Keratinocyte (primary cell): ENCODE results near the gene RELL1. TPM values are rescaled to one million over a fixed set of nuclear protein-coding genes. Genes with fewer than 3 reads are reported as not detected.

Source experiments
- DNase-seq: peaks from one replicate; pipeline ENCODE4 v3.0.0-alpha.2; 2011; ENCODE audit warnings: low read depth, missing footprints, low spot score
- FAIRE-seq: peaks from 2 replicates; lab custom pipeline; 2011; peaks lifted over from hg19 to GRCh38; lab: Jason Lieb, UNC
- H2AFZ ChIP-seq: 2 replicates; pipeline ENCODE4 v1.6.0; 2012; ENCODE audit warnings: low read length, control low read depth, inconsistent platforms; ENCODE audit not compliant: control insufficient read depth
- H3K27ac ChIP-seq: 2 replicates; pipeline ENCODE4 v1.5.1; 2011; ENCODE audit warnings: low read length; ENCODE audit not compliant: control insufficient read depth, insufficient read depth
- H3K27me3 ChIP-seq: 3 replicates; pipeline ENCODE4 v1.6.0; 2011; ENCODE audit warnings: low read length; ENCODE audit not compliant: control insufficient read depth, insufficient read depth; ENCODE audit errors: extremely low read depth
- H3K36me3 ChIP-seq, 2 experiments: 2 replicates in 1 of 2; 3 replicates in 1 of 2; pipeline ENCODE4 v1.5.1; 2011; ENCODE audit warnings: low read length in 2 of 2, mild to moderate bottlenecking in 1 of 2; ENCODE audit not compliant: control insufficient read depth in 2 of 2, insufficient read depth in 2 of 2; ENCODE audit errors: extremely low read depth in 1 of 2
- H3K4me1 ChIP-seq: 3 replicates; pipeline ENCODE4 v1.5.1; 2011; ENCODE audit warnings: low read length; ENCODE audit not compliant: control insufficient read depth, insufficient read depth; ENCODE audit errors: extremely low read depth
- H3K4me2 ChIP-seq: 3 replicates; pipeline ENCODE4 v1.6.0; 2011; ENCODE audit warnings: low read depth, low read length; ENCODE audit not compliant: control insufficient read depth, insufficient read depth; ENCODE audit errors: extremely low read depth
- H3K4me3 ChIP-seq, 3 experiments: fragments of 200-600 bp in 1 of 3; sonication (generic) in 1 of 3; 2 replicates in 2 of 3; 3 replicates in 1 of 3; pipeline ENCODE4 v1.5.1; 2011 to 2016; ENCODE audit warnings: low read length in 3 of 3, mild to moderate bottlenecking in 3 of 3, control low read depth in 2 of 3, inconsistent platforms in 1 of 3, low read depth in 1 of 3, mixed read lengths in 1 of 3, mixed run types in 1 of 3, moderate library complexity in 1 of 3; ENCODE audit not compliant: control insufficient read depth in 2 of 3, insufficient read depth in 2 of 3; ENCODE audit errors: extremely low read depth in 1 of 3
- H3K79me2 ChIP-seq: 2 replicates; pipeline ENCODE4 v1.6.0; 2012; ENCODE audit warnings: low read length; ENCODE audit not compliant: control insufficient read depth, insufficient read depth
- H3K9ac ChIP-seq: 3 replicates; pipeline ENCODE4 v1.6.0; 2011; ENCODE audit warnings: low read length; ENCODE audit not compliant: control insufficient read depth, insufficient read depth; ENCODE audit errors: extremely low read depth
- H3K9me1 ChIP-seq: 3 replicates; pipeline ENCODE4 v1.6.0; 2011; ENCODE audit warnings: low read length; ENCODE audit not compliant: control insufficient read depth, insufficient read depth; ENCODE audit errors: extremely low read depth
- H3K9me3 ChIP-seq: 2 replicates; pipeline ENCODE4 v1.5.1; 2012; ENCODE audit warnings: low read depth, low read length; ENCODE audit not compliant: control insufficient read depth
- H4K20me1 ChIP-seq: 3 replicates; pipeline ENCODE4 v1.6.0; 2011; ENCODE audit warnings: low read length; ENCODE audit not compliant: control insufficient read depth, insufficient read depth; ENCODE audit errors: extremely low read depth
- CTCF ChIP-seq, 3 experiments: IDR thresholded peaks in 1 of 3; conservative IDR thresholded peaks in 1 of 3; optimal IDR thresholded peaks in 1 of 3; 2 replicates in 2 of 3; 3 replicates in 1 of 3; pipeline versions ENCODE3 to v1.5.1; 2011; ENCODE audit warnings: low read length in 3 of 3, mild to moderate bottlenecking in 3 of 3, moderate library complexity in 2 of 3, control low read depth in 1 of 3, inconsistent platforms in 1 of 3; ENCODE audit not compliant: insufficient read depth in 2 of 3; ENCODE audit errors: extremely low read depth in 1 of 3
- EZH2 ChIP-seq: IDR thresholded peaks from one replicate; pipeline ENCODE4 v1.6.1; 2012; ENCODE audit warnings: inconsistent platforms, mild to moderate bottlenecking, low read length, moderate library complexity
- dilution Hi-C: fragments of 300-500 bp; cut with MboI; formaldehyde crosslinking; loops from one replicate; pipeline ENCODE4 v1.7.0; 2020; ENCODE audit warnings: low sequenced_read_pairs; ENCODE audit not compliant: extremely low pct_ligation_motif_present
- polyA plus RNA-seq, 5 experiments: library from polyadenylated mRNA; depleted of rRNA in 3 of 5; stranded (reverse) in 3 of 5; stranded (forward) in 1 of 5; unstranded in 1 of 5; fragments of >200 nt; gene quantifications; 1 replicate in 1 of 5; 2 replicates in 3 of 5; 3 replicates in 1 of 5; pipeline versions ENCODE4 v1.2.1 to v1.2.3, GENCODE V29; 2011 to 2012; ENCODE audit warnings: missing spikeins in 2 of 5, low read depth in 1 of 5, low replicate concordance in 1 of 5

Gene RELL1
- polyA plus RNA-seq, 1 donor (not counting 4 experiments of a cell fraction or from before 2014, with no cell fraction given), result 9.3 TPM

GRCh38 chr4:37667197-37668100 lies 18.7 kb downstream of the RELL1 start:
- peaks cover 14% of the 10 kb centered on the region for H3K79me2 ChIP-seq
- peaks cover 29% of the 10 kb centered on the region for H3K4me1 ChIP-seq
- H3K9me3 ChIP-seq, result no peaks in the 10 kb centered on the region
- TF ChIP-seq CTCF (optimal IDR thresholded peaks at IDR 0.05 in 1 of 3, IDR thresholded peaks at IDR 0.05 in 1 of 3, conservative IDR thresholded peaks at IDR 0.05 in 1 of 3; ENCODE audit: extremely low read depth in 1 of 3, insufficient read depth in 2 of 3, low read length in 3 of 3) (no peak), EZH2 (no peak)
- peak overlapping the region; percentile 39 for H3K9ac ChIP-seq
- no peak overlapping the region for H2AFZ ChIP-seq
- no peaks in the 10 kb centered on the region for H4K20me1 ChIP-seq
- H3K36me3 ChIP-seq, result no peaks in the 10 kb centered on the region
- H3K27ac ChIP-seq, result peak overlapping the region; percentile 81
- H3K4me3 ChIP-seq, result peak overlapping the region in 1 of 3 experiments; percentile 26
- FAIRE-seq (no peak), DNase-seq (no peak)
- dilution Hi-C loops, result no loop called here
- H3K4me2 ChIP-seq, result peak overlapping the region; percentile 63
- no peaks in the 10 kb centered on the region for H3K27me3 ChIP-seq
- peaks cover 2% of the 10 kb centered on the region for H3K9me1 ChIP-seq

- Histone ChIP-seq H2AFZ (no peak overlapping the region), H3K9me3 (no peaks in the 10 kb centered on the region), H4K20me1 (no peaks in the 10 kb centered on the region), H3K9ac (peak overlapping the region; percentile 39), H3K4me3 (peak overlapping the region in 2 of 3 experiments; percentile 6 to 26), H3K27ac (peak overlapping the region; percentile 81), H3K9me1 (peaks cover 2% of the 10 kb centered on the region), H3K27me3 (no peaks in the 10 kb centered on the region), H3K4me2 (peak overlapping the region; percentile 63), H3K36me3 (no peaks in the 10 kb centered on the region), H3K79me2 (peaks cover 12% of the 10 kb centered on the region), H3K4me1 (peaks cover 37% of the 10 kb centered on the region)
- TF ChIP-seq EZH2 (no peak), CTCF (optimal IDR thresholded peaks at IDR 0.05 in 1 of 3, IDR thresholded peaks at IDR 0.05 in 1 of 3, conservative IDR thresholded peaks at IDR 0.05 in 1 of 3; ENCODE audit: extremely low read depth in 1 of 3, insufficient read depth in 2 of 3, low read length in 3 of 3) (peak in 1 of 3 experiments; percentile 37)
- FAIRE-seq (peak; percentile 84), DNase-seq (peak; percentile 75)
- dilution Hi-C loops, result no loop called here
Measured at GRCh38 chr4:37666625-37667071, 19.5 kb downstream of the RELL1 start.
